ENCODE measurements around the gene NDUFB7. TPM values are rescaled to one million over a fixed set of nuclear protein-coding genes. Genes with fewer than 3 reads are reported as not detected.

NDUFB7 gene
- total RNA-seq, 4 donors from 2014 or later: 119 to 543 (median 221) TPM

DNA sequence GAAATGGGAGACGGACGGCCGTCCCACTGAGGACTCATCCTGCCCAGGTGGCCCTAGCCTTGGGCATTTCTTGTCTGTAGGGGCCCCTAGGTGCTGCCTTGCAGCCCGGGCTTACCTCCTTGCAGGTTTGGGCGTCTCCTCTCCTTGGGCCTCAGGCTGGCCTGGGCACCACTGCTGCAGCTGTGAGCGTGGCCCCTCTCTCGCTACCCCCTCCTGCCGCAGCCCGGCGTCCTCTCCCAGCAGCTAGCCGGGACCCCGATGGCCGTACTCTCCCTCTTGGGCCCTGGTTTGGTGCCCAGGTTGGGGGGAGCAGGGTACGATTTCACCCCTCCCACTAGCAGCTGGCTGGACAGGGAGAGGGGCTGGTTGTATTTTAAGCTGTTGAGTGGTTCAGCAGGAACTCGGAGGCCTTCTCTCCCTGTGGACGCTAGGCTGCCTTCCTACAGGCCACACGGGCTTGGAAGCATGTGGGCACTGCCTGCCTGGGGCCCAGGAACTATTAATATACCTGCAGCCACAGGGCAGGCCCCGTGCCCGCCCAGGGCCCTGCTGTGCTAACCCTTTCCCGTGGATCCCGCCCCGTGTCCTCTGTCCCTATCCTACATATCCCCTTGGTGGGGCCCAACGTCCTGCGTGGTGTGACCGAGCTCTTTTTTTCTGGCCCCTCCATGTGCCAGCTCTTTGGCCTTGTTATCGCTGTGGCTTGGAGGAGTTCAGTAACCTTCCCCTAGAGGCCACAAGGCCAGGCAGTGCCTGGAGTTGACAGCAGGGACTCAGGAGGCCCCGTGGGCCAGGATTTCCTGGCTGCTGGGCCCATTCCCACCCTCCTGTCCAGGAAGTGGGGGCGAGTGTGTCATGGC lies 11.7 kb downstream of the NDUFB7 start:
- Histone ChIP-seq H3K4me1 (peaks cover 0 to 11% of the 10 kb centered on the region in 2 donors), H3K36me3 (no peaks in the 10 kb centered on the region), H3K4me3 (no peak overlapping the region), H3K27me3 (no peaks in the 10 kb centered on the region), H3K27ac (peak overlapping the region; percentile 39 to 60), H3K9me3 (no peaks in the 10 kb centered on the region)
- DNase-seq: no peak
- no peak for TF ChIP-seq POLR2A (IDR thresholded peaks at IDR 0.05)
- TF ChIP-seq, protein P1, sequence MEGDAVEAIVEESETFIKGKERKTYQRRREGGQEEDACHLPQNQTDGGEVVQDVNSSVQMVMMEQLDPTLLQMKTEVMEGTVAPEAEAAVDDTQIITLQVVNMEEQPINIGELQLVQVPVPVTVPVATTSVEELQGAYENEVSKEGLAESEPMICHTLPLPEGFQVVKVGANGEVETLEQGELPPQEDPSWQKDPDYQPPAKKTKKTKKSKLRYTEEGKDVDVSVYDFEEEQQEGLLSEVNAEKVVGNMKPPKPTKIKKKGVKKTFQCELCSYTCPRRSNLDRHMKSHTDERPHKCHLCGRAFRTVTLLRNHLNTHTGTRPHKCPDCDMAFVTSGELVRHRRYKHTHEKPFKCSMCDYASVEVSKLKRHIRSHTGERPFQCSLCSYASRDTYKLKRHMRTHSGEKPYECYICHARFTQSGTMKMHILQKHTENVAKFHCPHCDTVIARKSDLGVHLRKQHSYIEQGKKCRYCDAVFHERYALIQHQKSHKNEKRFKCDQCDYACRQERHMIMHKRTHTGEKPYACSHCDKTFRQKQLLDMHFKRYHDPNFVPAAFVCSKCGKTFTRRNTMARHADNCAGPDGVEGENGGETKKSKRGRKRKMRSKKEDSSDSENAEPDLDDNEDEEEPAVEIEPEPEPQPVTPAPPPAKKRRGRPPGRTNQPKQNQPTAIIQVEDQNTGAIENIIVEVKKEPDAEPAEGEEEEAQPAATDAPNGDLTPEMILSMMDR (IDR thresholded peaks at IDR 0.05): no peak
- intact Hi-C loops (cut with DNase I; ENCODE audit: low total_unique reads): no loop called here

GRCh38 chr19:14558370-14559066 lies 13.3 kb downstream of the NDUFB7 start:
- TF ChIP-seq, protein P1 (IDR thresholded peaks at IDR 0.05): no peak
- TF ChIP-seq POLR2A (IDR thresholded peaks at IDR 0.05): no peak
- DNase-seq: no peak
- Histone ChIP-seq H3K9me3 (no peaks in the 10 kb centered on the region), H3K36me3 (no peaks in the 10 kb centered on the region), H3K4me3 (no peak overlapping the region), H3K4me1 (peaks cover 0 to 11% of the 10 kb centered on the region in 2 donors), H3K27me3 (no peaks in the 10 kb centered on the region), H3K27ac (no peak overlapping the region)
- intact Hi-C loops (cut with DNase I; ENCODE audit: low total_unique reads): no loop called here

GRCh38 chr19:14556662-14557188 lies 15.1 kb downstream of the NDUFB7 start:
- no peaks in the 10 kb centered on the region for H3K27me3 ChIP-seq
- H3K9me3 ChIP-seq: no peaks in the 10 kb centered on the region
- no peaks in the 10 kb centered on the region for H3K36me3 ChIP-seq
- H3K4me1 ChIP-seq: peaks cover 0 to 11% of the 10 kb centered on the region in 2 donors
- H3K27ac ChIP-seq: no peak overlapping the region
- TF ChIP-seq, protein P1 (IDR thresholded peaks at IDR 0.05): peak; percentile 78 to 91 (median 82)
- TF ChIP-seq POLR2A (IDR thresholded peaks at IDR 0.05): no peak
- intact Hi-C loops (cut with DNase I; ENCODE audit: low total_unique reads): no loop called here
- H3K4me3 ChIP-seq: peak overlapping the region in 1 of 2 donors; percentile 16
- DNase-seq: peak; percentile 52 to 59

DNA sequence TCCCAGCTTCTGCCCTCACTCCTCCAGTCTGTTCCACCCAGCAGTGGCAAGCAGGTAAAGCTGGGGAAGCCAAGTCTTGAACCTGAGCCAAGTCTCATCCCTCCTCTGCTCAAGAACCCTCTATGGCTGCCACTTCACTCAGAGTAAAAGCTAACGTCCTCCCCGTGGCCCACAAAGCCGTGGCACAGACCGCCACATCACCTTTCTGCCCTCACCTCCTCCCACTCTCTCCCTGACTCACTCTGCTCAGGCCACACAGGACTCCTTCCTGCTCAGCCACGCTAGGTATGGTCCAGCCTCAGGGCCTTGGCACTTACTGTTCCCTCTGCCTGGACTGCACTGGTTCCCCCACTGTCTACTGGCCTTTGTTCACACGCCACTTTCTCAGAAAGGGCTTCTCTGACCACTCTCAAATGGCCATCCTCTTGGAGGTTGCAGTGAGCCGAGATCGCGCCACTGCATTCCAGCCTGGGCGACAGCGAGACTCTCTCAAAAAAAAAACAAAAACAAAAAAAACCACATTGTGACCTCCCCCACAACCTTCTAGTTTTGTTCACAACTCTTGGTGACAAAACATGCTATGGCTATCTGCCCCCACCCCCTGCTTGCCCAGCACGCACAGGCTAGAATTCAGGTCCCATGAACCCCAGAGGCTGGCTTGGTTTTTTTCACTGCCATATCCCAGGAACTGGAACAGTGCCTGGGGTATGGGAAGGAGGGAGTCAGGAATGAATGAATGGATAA lies 15.8 kb downstream of the NDUFB7 start:
- TF ChIP-seq, protein P1 (IDR thresholded peaks at IDR 0.05): no peak
- TF ChIP-seq POLR2A (IDR thresholded peaks at IDR 0.05): no peak
- H3K4me1 ChIP-seq: peaks cover 0 to 11% of the 10 kb centered on the region in 2 donors
- H3K27ac ChIP-seq: no peak overlapping the region
- H3K4me3 ChIP-seq: peak overlapping the region in 1 of 2 donors; percentile 16
- H3K27me3 ChIP-seq: no peaks in the 10 kb centered on the region
- intact Hi-C loops (cut with DNase I; ENCODE audit: low total_unique reads): no loop called here
- no peak for DNase-seq
- no peaks in the 10 kb centered on the region for H3K9me3 ChIP-seq
- H3K36me3 ChIP-seq: no peaks in the 10 kb centered on the region
